NT2/D1 (cell line): ENCODE measurements around the gene DLK1.

Source experiments
- DNase-seq: peaks from one replicate; pipeline ENCODE4 v3.0.0-alpha.2; 2011; ENCODE audit warnings: low read depth, low spot score
- H3K27me3 ChIP-seq: 2 replicates; pipeline ENCODE4 v1.6.0; 2011; ENCODE audit warnings: mild to moderate bottlenecking; ENCODE audit not compliant: insufficient read length, insufficient read depth
- H3K36me3 ChIP-seq: 2 replicates; pipeline ENCODE4 v1.6.1; 2011; ENCODE audit warnings: mild to moderate bottlenecking, low read length, mixed read lengths; ENCODE audit not compliant: insufficient read depth, insufficient read length
- H3K4me1 ChIP-seq: 2 replicates; pipeline ENCODE4 v1.5.1; 2011; ENCODE audit not compliant: insufficient read depth, insufficient read length
- H3K4me3 ChIP-seq: 2 replicates; pipeline ENCODE4 v1.5.1; 2011; ENCODE audit warnings: low read depth; ENCODE audit not compliant: insufficient read length
- H3K9ac ChIP-seq: 2 replicates; pipeline ENCODE4 v1.6.0; 2011; ENCODE audit warnings: low read depth; ENCODE audit not compliant: insufficient read length
- H3K9me3 ChIP-seq: 2 replicates; pipeline ENCODE4 v1.5.1; 2011; ENCODE audit warnings: mild to moderate bottlenecking, low read length; ENCODE audit not compliant: insufficient read depth
- SUZ12 ChIP-seq: IDR thresholded peaks from 2 replicates; pipeline ENCODE4 v1.6.1; 2011; ENCODE audit not compliant: insufficient read length, insufficient read depth; ENCODE audit errors: extremely low read depth
- YY1 ChIP-seq: IDR thresholded peaks from 2 replicates; pipeline ENCODE4 v1.6.1; 2011; ENCODE audit not compliant: insufficient read length, insufficient read depth
- ZNF274 ChIP-seq: IDR thresholded peaks from 2 replicates; pipeline ENCODE4 v1.6.1; 2011; ENCODE audit warnings: mild to moderate bottlenecking, low read depth, low read length

Gene DLK1

GRCh38 chr14:100776681-100777365, 50.1 kb downstream of the DLK1 start:
- no peak for DNase-seq
- H3K9me3 ChIP-seq: no peaks in the 10 kb centered on the region
- TF ChIP-seq ZNF274: no peak
- no peak for TF ChIP-seq YY1
- no peak for TF ChIP-seq SUZ12
- no peaks in the 10 kb centered on the region for H3K36me3 ChIP-seq
- no peak overlapping the region for H3K4me3 ChIP-seq
- no peaks in the 10 kb centered on the region for H3K27me3 ChIP-seq
- H3K4me1 ChIP-seq: no peaks in the 10 kb centered on the region
- no peak overlapping the region for H3K9ac ChIP-seq

GRCh38 chr14:100777366-100777817, 50.7 kb downstream of the DLK1 start:
- no peak for DNase-seq
- H3K36me3 ChIP-seq: no peaks in the 10 kb centered on the region
- H3K4me1 ChIP-seq: no peaks in the 10 kb centered on the region
- TF ChIP-seq SUZ12: no peak
- no peak for TF ChIP-seq YY1
- TF ChIP-seq ZNF274: no peak
- no peak overlapping the region for H3K9ac ChIP-seq
- H3K27me3 ChIP-seq: no peaks in the 10 kb centered on the region
- H3K9me3 ChIP-seq: no peaks in the 10 kb centered on the region
- no peak overlapping the region for H3K4me3 ChIP-seq

- Histone ChIP-seq H3K4me1 (no peaks in the 10 kb centered on the region), H3K36me3 (no peaks in the 10 kb centered on the region), H3K9ac (no peak overlapping the region), H3K27me3 (no peaks in the 10 kb centered on the region), H3K9me3 (no peaks in the 10 kb centered on the region), H3K4me3 (no peak overlapping the region)
- TF ChIP-seq YY1 (no peak), ZNF274 (no peak), SUZ12 (no peak)
- DNase-seq: no peak
Observed at GRCh38 chr14:100777818-100778525, 51.3 kb downstream of the DLK1 start.

- Histone ChIP-seq H3K4me1 (no peaks in the 10 kb centered on the region), H3K4me3 (no peak overlapping the region), H3K36me3 (no peaks in the 10 kb centered on the region), H3K9me3 (no peaks in the 10 kb centered on the region), H3K27me3 (no peaks in the 10 kb centered on the region), H3K9ac (no peak overlapping the region)
- no peak for TF ChIP-seq YY1
- TF ChIP-seq ZNF274: no peak
- TF ChIP-seq SUZ12: no peak
- DNase-seq: no peak
Observed at GRCh38 chr14:100778526-100778882, 51.8 kb downstream of the DLK1 start.

GRCh38 chr14:100778951-100779690, 52.4 kb downstream of the DLK1 start:
- H3K4me1 ChIP-seq: no peaks in the 10 kb centered on the region
- H3K36me3 ChIP-seq: no peaks in the 10 kb centered on the region
- no peak for DNase-seq
- H3K9ac ChIP-seq: no peak overlapping the region
- no peak overlapping the region for H3K4me3 ChIP-seq
- no peaks in the 10 kb centered on the region for H3K9me3 ChIP-seq
- H3K27me3 ChIP-seq: no peaks in the 10 kb centered on the region
- no peak for TF ChIP-seq SUZ12
- TF ChIP-seq ZNF274: no peak
- TF ChIP-seq YY1: no peak

GRCh38 chr14:100779691-100780080, 53.0 kb downstream of the DLK1 start:
- H3K36me3 ChIP-seq: no peaks in the 10 kb centered on the region
- no peak overlapping the region for H3K4me3 ChIP-seq
- DNase-seq: no peak
- TF ChIP-seq SUZ12: no peak
- no peak for TF ChIP-seq ZNF274
- TF ChIP-seq YY1: no peak
- H3K9me3 ChIP-seq: no peaks in the 10 kb centered on the region
- H3K4me1 ChIP-seq: no peaks in the 10 kb centered on the region
- no peaks in the 10 kb centered on the region for H3K27me3 ChIP-seq
- H3K9ac ChIP-seq: no peak overlapping the region

- Histone ChIP-seq H3K4me3 (no peak overlapping the region), H3K9ac (no peak overlapping the region), H3K27me3 (no peaks in the 10 kb centered on the region), H3K9me3 (no peaks in the 10 kb centered on the region), H3K36me3 (no peaks in the 10 kb centered on the region), H3K4me1 (no peaks in the 10 kb centered on the region)
- TF ChIP-seq SUZ12: no peak
- TF ChIP-seq YY1: no peak
- TF ChIP-seq ZNF274: no peak
- DNase-seq: no peak
Observed at GRCh38 chr14:100780246-100780645, 53.6 kb downstream of the DLK1 start.
